NCI-H1417 (cell line): ENCODE measurements around the gene L1CAM.

Experiments
- DNase-seq, 3 experiments: peaks; one replicate each; lab custom pipeline; 2025; lab: John Stamatoyannopoulos, UW

L1CAM gene

DNA sequence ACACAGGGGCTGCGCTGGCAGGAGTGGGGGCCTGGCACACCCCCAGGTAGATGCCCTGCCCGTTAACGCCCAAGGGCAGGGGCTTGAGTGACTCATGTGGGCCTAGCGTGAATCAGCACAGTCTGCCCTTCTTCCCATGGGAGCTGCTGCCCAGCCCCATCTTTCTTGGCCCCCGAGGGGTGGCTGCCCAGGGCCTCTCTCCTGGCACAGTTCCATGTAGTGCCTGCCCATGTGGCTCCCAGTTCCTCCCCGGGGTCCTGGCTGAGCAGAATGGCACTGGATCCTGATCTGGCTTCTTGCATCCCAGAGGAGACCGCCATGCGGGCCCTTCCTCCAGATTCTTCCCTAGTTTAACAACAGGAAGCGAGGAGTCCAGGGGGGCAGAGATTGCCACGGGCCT is 16.4 kb upstream of the L1CAM start:
- no peak for DNase-seq

DNA sequence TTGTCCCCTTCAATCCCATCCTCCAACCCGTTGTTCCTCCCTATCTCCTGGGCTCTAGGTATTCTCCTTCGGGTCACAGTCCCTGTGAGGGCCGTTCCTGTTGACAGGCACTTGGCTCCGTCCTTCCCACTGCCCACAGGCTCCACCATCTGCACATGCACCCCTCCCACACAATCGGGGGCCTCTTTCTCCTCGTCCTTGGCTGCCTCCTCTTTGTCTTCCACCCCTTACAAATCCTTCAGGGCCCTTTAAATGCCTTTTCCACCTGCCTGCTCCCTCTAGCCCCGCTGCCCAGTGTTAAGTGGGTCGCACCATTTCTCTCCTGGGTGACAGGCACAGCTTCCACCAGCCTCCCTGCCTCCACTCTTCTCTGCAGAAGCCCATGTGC is 15.8 kb upstream of the L1CAM start:
- peak in 2 of 3 experiments; percentile 32 to 42 for DNase-seq

DNA sequence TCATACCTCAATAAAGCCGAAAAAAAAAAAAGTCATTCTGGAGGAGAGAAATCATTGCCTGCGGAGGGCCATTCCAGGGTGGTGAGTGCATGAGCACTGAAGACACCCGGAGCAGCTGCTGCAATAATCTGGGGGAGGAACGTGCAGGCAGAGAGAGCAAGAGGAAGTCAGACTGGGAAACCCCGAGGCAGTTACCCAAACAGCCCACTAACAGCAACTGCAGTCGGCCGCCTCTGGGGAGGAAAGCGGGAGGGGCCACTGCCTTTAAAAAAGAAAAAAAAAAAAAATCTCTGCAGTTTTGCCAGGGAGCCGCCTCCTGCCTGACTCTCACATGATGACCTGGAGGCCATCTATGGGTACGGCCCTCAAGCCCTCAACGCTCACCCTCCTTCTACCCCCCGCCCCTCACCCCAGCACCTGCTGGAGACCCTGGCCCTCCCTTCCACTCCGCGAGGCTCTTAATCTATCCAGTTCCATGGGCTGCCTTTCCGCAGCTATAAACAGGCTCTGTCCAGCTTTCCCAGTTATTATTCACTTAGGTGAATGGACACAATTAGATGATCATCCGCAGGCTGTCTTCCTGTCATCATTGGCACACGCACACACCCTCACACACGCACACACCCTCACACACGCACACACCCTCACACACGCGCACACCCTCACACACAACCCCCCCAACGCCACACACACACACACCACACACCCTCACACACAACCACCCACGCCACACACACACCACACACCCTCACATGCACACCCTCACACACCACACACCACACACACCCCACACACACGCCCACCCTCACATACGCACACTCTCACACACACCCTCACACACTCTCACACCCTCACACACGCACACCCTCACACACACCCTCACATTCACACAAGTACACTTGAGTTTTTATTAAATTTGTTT is 15.1 kb upstream of the L1CAM start:
- peak; percentile 55 to 81 (median 58) for DNase-seq

DNA sequence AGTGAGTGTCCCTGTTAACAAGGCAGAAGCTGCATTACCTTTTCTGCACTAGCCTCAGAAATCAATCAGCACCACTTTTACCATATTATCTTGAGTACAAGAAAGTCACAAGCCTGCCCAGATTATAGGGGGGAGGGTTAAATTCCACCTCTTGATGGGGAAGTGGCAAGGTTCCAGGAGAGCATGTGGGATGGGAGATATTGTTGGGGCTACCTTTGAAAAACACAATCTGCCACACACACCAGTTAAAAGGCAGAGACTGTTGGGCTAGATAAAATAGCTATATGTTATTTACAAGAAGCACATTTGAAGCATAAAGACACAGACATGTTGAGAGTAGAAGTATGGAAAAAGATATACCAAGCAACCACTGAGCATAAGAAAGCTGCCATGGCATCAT is 11.9 kb upstream of the L1CAM start:
- no peak for DNase-seq

DNA sequence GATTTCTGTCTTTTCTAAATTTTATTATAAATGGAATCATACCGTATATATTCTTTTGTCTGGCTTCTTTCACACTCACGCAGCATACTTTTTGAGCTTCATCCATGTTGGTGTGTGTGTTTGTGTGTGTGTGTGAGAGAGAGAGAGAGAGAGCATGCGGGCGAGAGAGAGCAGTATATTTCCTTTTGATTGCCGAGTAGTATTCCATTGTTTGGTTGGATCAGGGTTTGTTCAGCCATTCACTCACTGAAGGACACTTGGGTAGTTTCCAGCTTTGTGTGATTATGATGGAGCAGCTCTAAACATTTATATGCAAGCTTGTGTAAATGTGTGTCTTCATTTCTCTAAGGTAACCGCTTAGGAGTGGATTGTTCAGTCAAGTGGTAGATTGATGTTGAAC is 3.1 kb upstream of the L1CAM start:
- peak in 2 of 3 experiments; percentile 23 to 28 for DNase-seq

DNA sequence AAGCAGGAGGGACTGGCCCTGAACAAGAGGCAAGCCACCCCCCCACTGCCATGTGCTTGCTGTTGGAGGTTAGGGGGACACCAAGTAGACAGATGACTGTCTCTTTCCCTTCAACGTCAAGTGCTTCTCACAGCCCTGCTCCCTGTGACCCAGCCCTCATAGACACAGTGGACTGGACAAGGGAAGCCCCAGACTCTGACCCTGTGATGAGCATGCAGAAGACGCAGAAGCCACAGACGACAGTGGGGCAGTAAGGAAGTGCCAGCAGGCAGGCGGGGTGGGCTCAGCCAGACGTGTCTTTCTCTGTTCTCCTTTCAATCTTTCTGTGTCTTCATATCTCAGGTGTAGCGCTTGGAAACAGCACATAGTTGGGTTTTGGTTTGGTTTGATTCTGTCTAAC is 2.4 kb upstream of the L1CAM start:
- DNase-seq: no peak

DNA sequence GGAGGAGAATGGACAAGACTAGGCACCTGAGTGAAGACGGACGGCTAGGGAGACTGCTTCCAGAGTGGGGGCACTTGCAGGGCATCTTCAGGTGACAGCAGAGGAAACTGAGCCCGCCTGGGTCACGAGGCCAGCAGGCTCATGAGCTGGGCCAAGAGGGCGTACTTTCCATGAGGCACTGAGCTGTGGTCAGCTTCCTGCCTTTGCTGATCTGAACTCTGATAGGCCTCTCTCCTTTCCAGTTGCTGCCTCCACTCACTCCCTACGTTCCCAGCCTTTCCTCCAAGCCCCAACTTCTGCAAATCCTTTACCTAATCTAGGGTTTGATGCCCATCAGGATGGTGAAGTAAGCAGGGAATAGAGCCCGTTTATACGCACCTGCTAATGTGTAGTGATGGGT is 1.4 kb upstream of the L1CAM start:
- no peak for DNase-seq

DNA sequence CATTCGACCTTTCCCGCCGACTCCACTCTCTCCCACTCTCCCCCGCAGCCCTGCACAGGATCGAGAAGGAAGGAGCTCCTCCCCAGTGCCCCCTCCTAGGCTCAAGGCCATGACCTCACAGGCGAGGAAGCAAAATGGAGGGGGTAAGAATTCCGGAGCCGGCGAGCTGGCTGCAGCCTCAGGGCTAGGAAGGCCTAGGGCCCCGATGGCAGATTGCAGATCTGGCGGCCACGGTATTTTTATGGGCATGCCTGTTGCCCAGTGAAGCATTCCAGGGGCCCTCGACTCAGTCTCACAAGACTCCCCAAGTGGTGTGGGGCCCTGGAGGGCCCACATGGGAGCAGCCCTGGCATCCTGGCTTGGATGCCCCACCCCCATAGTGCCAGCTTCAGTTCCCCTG is 942 bp upstream of the L1CAM start:
- no peak for DNase-seq

DNA sequence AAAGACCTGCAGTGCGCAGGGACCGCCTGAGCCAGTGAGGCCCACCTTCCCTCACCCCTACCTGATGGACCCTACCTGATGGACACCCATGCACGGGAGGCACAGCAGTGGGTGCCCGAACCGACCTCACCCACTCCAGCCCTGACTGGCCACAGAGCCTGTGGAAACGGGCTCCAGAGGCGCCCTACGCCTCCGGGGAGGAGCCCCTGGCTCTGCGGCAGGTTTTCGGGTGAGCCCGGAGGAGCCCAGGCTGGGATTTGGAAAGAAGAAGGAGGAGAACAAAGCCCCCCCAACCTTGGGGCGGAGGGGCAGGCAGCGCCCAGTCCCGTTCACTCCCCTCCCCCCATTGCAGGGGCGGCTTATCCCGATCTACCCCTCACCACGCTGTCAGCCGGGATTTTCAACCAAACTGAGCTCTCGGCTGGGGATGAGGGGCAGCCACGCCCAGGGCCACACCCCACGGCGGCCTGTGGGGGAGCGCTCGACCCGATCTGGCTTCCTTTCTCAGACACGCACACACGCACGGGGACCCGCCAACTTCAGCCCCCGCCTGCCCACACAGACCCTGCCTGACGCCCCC is 675 bp downstream of the L1CAM start:
- peak in 1 of 3 experiments; percentile 21 for DNase-seq

DNA sequence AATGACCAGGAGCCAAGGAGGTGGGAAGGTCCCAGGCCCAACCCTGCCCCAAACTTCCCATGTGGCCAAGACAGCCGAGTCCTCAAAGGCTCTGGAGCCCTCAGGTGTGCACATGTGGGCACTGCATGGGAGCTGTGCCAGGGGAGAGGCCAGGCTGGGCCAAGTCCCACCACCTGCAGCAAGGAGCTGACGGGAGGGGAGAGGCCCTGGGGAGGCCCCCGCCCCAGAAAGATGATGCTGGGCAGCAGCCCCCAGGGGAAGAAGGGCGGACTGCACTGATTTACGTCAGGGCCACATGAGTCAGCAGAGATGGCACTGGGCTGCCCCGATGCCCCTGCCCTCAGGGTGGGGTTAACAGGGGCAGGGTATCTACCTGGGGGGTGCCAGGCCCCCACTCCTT is 1.4 kb downstream of the L1CAM start:
- DNase-seq: peak; percentile 24 to 72 (median 35)

DNA sequence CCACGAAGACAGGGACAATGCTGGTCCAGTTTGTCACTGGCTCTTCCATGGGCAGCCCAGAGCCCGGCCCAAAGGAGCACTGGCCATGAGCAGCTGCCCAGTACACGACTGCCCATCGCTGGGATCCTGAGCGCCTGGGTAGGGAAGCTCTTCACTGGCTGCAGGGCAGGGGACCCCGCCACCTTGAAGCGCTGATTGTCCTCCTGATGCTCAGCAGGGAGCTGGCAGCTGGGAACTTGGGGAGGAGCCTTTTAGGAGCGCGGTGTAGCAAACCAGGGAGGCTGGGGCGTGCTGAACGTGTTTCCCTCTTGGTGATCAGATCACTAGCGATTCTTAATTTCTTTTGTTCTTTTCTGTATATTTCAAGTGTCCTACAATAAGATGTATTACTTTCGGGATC is 1.8 kb downstream of the L1CAM start:
- peak; percentile 24 to 72 (median 35) for DNase-seq

DNA sequence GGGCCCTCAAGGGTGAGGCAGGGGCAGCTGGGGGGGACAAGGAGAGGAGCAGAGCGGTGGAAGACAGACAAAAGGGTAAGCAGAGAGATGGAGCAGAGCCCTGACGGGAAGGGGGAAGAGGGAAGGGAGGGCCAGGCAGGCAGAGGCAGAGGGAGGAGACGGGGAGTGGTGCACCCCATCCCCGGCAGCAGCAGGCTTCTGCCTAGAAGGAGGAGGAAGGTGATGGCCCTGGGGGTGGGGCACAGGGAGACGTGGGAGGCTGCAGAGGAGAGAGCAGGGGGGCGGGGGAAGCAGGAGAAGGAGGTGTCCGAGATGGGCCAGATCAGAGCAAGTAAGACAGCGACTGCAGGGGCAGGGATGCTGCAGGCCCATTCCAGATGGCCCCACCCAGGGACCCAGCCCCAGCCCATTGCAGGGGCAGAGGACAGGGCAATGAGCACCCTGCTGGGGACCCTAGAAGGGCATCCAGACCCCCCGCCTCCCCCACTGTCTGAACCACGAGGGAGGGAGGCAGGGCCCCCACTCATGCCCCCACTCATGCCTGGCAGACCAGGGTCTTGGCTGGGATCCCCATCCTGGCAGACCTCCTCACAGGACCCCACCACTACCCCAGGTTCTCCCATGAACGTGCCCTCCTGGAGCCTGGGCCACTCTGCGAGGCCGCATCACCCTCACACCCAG is 2.7 kb downstream of the L1CAM start:
- DNase-seq: no peak

DNA sequence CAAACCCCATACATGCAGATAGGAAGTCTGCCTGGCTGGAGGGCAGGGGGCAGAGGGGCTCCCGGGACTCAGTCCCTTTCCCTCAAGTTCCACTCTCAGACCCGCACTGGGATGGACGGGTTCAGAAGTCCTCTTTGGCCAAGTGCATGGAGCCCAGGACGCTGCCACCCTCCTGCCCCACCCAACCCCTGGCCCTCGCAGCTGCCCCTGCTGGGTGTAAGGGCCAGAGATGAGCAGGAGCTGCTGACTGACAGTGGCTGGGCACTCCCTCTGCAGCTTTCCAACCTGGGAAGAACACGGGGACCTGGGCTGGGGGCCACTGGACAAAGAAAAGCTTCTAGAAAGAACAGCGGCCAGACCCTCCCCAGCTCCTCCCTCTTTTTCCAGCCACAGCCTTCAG is 3.4 kb downstream of the L1CAM start:
- DNase-seq: no peak

DNA sequence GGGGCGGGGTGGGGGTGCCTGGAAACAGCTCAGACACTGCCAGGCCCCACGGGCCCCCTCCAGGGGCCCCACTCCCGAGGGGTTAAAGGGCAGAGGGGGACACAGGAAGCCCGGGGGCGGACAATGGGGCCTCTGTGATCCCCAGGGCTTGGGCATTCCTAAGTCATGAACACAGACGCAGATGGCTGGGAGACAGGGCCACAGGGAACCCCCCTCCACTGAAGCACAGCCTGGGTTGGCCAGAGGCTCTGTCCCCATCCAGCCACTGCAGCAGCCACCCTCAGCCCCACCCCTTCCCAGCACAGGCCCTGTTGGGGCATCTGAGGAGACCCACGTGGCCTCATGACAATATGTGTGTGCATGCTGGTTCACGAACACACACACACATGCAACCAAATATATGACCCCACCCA is 3.9 kb downstream of the L1CAM start:
- no peak for DNase-seq

DNA sequence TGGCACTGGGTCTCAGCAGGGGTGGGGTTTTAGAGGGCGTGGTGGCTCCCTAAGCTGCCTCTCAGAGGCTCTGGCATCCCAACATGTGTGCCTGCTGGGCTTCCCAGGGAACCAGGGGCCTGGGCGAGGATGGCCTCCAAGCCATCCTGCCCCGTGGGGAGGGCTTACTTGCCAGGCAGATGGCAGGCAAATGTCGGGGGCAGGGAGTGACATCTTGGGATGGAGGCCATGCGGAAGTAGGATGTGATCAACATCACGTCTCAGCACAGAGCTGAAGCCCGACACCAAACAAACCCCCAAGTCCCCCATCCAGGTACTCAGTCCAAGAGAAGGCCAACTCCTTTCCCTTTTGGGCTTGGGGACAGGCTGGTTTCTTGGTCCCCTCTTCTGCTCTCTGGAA is 4.7 kb downstream of the L1CAM start:
- no peak for DNase-seq

DNA sequence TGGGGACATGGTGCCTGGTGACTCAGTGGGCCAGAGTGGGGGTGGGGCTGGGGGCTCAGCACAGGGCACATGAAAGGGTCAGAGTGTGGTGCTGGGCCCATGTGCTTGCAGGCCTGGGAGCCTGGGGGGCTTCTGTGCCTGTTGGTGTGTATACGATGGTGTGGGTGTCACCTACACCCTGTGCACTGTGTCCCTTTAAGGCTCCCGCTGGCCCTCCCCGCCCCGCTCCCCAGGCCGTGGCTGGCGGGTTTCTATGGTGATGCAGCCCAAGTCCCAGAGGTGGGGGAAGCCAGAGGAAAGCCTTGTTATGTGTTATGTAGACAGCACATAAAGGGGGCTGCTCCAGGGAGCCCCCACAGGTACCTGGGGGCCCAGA is 5.5 kb downstream of the L1CAM start:
- peak; percentile 33 to 63 (median 34) for DNase-seq

DNA sequence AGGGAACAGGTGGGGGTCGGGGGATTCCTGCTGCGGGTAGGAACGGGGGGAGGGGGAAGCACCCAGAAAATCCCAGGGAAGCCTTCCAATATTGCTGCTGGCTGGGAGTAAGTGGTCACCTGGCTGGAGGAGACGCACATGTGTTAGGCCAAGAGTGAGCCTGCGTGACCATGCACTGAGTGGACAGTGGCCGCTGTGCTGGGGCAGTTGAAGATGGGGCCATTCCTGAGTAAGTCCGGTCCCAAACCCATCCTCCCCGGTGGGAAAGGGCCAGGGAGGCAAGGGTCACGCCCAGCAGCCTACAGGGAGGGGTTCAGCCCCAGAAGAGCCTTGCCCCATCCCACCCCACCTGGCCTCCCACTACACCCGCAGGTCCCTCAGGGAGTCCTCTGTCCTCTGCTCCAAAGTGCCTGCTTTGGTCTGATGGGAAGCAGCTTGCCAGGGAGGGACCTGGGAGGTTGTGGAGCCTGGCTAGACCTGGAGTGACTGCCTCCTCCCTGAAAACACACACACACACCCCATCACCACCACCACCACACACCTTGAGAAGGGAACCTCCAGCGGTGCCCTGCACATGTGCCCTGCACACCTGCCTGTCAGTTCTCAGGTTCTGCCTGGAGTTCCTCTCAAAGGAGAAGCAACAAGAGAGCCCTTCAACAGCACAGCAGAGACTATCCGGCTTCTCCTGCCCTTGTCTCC is 6.1 kb downstream of the L1CAM start:
- DNase-seq: peak in 2 of 3 experiments; percentile 42 to 59

DNA sequence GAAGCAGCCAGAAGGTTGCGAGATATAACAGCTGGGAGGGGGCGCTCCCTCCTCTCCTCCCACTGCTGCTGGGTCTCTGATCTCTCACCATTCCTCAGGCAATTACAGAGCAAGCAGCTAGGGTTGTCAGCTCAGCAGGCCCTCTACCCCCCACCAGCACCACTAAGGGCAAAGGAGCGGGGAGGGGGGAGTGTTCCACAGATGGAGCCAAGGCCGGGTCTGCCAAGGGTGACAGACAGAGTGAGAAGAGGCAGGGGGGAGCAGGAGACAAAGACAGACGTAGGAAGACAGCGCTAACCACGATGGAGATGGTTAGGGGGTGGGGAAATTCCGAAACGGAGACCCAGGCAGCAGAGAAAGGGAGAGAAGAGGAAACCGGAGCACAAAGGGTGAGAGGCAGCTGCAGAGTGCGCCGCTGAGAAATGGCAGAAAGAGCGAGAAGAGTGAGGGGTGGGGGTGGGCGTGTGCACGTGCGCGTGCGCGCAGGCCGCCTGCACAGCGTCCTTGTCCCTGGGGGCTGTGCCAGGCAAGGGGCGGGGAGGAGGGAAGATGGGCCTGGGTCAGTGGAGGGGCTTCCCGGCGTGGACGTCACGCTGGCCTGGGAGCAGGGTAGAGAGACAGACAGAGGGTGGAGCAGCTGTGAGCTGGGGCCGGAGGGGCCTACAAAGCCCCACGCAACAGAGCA is 6.9 kb downstream of the L1CAM start:
- DNase-seq: peak; percentile 78 to 92 (median 82)

DNA sequence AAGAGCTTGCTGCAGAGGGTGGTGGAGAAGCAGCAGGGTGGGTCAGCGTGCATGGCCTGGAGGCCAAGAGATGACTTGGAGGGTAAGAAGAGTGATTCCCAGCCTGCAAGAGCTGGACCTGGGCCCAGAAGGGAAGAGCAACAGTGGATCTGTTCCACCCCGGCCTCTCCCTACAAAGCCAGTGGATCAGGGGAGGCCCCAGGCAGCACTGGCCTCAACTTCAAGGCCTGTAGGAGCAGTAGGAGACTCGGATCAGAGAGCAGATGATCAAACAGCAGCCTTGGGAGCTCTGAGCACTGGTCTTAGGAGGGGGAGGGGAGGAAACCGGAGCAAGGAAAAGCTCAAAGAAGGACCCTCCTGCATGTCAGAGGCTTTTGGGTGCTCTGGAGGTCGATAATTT is 7.6 kb downstream of the L1CAM start:
- DNase-seq: peak in 1 of 3 experiments; percentile 53

DNA sequence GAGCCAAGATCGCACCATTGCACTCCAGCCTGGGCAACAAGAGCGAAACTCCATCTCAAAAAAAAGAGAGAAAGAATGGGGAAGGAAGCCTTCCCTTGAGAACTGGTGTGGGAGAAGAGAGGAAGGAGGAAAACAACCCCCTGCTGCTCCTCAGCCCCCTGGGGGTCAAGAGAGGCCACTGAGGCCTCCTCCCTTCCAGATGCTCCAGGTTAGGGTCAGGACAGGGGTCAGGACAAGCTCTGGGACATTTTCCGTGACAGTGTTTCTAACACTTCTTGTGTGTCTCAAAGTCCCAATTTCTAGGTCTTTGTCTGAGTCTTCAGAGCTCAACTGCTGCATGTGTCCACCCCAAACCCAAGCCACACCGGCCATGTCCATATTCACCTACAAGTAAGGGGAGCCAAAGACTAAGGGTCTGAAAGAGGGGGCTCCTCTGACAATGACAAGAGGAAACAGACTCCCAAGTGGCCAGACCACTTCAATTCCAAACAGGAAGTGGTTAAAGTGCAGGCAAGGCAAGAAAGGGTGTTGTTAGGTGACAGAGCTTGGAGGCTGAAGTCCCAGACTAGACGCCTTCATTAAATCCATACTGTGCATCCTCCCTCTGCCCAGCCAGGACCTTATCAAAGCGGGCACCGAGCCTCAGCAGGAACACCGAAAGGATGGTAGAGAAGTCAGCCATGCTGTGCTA is 8.3 kb downstream of the L1CAM start:
- peak in 1 of 3 experiments; percentile 21 for DNase-seq

DNA sequence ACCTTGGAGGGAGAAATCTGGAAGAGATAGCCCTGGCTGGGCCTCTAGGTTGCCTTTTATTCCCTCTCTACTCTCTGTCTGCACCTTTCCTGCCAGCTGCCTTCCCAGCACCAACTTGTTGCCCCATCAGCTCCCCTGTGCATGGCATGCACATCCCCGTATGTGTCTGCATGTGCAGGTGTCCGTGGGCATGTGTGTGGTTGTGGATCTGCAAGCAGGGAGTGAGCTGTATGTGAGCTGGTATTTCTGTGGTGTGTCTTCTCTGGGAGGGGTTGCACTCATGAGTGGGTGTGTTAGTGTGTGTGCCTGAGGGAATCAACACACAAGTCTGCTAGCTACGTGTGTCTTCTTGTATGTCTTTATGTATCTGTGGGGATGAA is 9.9 kb downstream of the L1CAM start:
- no peak for DNase-seq
